IMR-90 (cell line): Measurements from ENCODE around the gene EP300. TPM values are rescaled to one million over a fixed set of nuclear protein-coding genes. Genes with fewer than 3 reads are reported as not detected.
A peak's percentile ranks its signal among the peaks of the same experiment; 100 is the strongest.

Experiments
- ATAC-seq: fragments of 200-7000 bp; cut with Tn5 transposase; 2 replicates; pipeline ENCODE4 v1.9.1; 2020; ENCODE audit warnings: low read depth, mild to moderate bottlenecking, moderate library complexity
- BruUV-seq: library from RNA; stranded (reverse); fragments of 400-500 nt; replicated peaks from 2 replicates; lab custom pipeline; 2021; lab: Mats Ljungman, UMichigan
- CTCF ChIA-PET: fragments of 300-600 bp; formaldehyde crosslinking; extraction: SDS; loops from one replicate; lab custom pipeline; 2021; ENCODE audit warnings: antibody characterized with exemption; lab: Yijun Ruan, JAX
- POLR2A ChIA-PET: fragments of 300-600 bp; sonication (Branson Sonifier 250); formaldehyde crosslinking; loops from one replicate; lab custom pipeline; 2022; ENCODE audit warnings: antibody characterized with exemption; ENCODE audit not compliant: unreplicated experiment; lab: Charles Lee
- DNase-seq: peaks from one replicate; pipeline ENCODE4 v3.0.0; 2013
- H2AFZ ChIP-seq: replicated peaks from 2 replicates; pipeline ENCODE3; 2013; ENCODE audit warnings: low read length, mild to moderate bottlenecking; ENCODE audit not compliant: poor library complexity
- H2AK5ac ChIP-seq: 2 replicates; pipeline ENCODE4 v1.6.1; 2013; ENCODE audit warnings: low read depth, low read length, inconsistent platforms
- H2AK9ac ChIP-seq: replicated peaks from 2 replicates; pipeline ENCODE3; 2013; ENCODE audit warnings: mild to moderate bottlenecking, low read depth, low read length, moderate library complexity; ENCODE audit not compliant: poor library complexity
- H2BK120ac ChIP-seq: 2 replicates; pipeline ENCODE4 v1.6.1; 2013; ENCODE audit warnings: low read depth, low read length, inconsistent platforms
- H2BK15ac ChIP-seq: 3 replicates; pipeline ENCODE4 v1.6.1; 2013; ENCODE audit warnings: low read depth, low read length, inconsistent platforms
- H2BK20ac ChIP-seq: 2 replicates; pipeline ENCODE4 v1.6.1; 2013; ENCODE audit warnings: low read depth, mild to moderate bottlenecking, inconsistent platforms, low read length, moderate library complexity
- H2BK5ac ChIP-seq: 2 replicates; pipeline ENCODE4 v1.6.1; 2013; ENCODE audit warnings: mild to moderate bottlenecking, low read depth, low read length, inconsistent platforms; ENCODE audit not compliant: poor library complexity, severe bottlenecking
- H3K14ac ChIP-seq: replicated peaks from 2 replicates; pipeline ENCODE4 v1.6.1; 2013; ENCODE audit warnings: low read depth, low read length, inconsistent platforms
- H3K18ac ChIP-seq: 2 replicates; pipeline ENCODE4 v1.6.1; 2013; ENCODE audit warnings: low read depth, low read length, control low read depth
- H3K23ac ChIP-seq: 2 replicates; pipeline ENCODE4 v1.6.1; 2013; ENCODE audit warnings: low read depth, low read length, inconsistent platforms
- H3K27ac ChIP-seq: 2 replicates; pipeline ENCODE4 v1.5.1; 2013; ENCODE audit warnings: mild to moderate bottlenecking, control low read depth, low read length; ENCODE audit not compliant: insufficient read depth
- H3K27me3 ChIP-seq: 2 replicates; pipeline ENCODE4 v1.6.1; 2013; ENCODE audit warnings: low read length; ENCODE audit not compliant: control insufficient read depth, insufficient read depth
- H3K36me3 ChIP-seq: 2 replicates; pipeline ENCODE4 v1.6.1; 2013; ENCODE audit warnings: low read length, mixed read lengths; ENCODE audit not compliant: control insufficient read depth, insufficient read depth
- H3K4ac ChIP-seq: 2 replicates; pipeline ENCODE4 v1.6.1; 2013; ENCODE audit warnings: low read depth, low read length, inconsistent platforms
- H3K4me1 ChIP-seq: 2 replicates; pipeline ENCODE4 v1.6.1; 2013; ENCODE audit warnings: low read length, mixed read lengths; ENCODE audit not compliant: control insufficient read depth, insufficient read depth
- H3K4me2 ChIP-seq: 2 replicates; pipeline ENCODE4 v1.6.1; 2013; ENCODE audit warnings: low read depth, mild to moderate bottlenecking, control low read depth, low read length, moderate library complexity
- H3K4me3 ChIP-seq: 2 replicates; pipeline ENCODE4 v1.5.1; 2013; ENCODE audit warnings: low read depth, mild to moderate bottlenecking, control low read depth, low read length, moderate library complexity; ENCODE audit not compliant: insufficient read depth
- H3K56ac ChIP-seq: 2 replicates; pipeline ENCODE4 v1.6.1; 2013; ENCODE audit warnings: low read length, inconsistent platforms; ENCODE audit not compliant: insufficient read depth; ENCODE audit errors: extremely low read depth
- H3K79me1 ChIP-seq, 2 experiments: 2 replicates each; pipeline ENCODE4 v1.6.1; 2013; ENCODE audit warnings: low read length in 2 of 2, inconsistent platforms in 1 of 2, low read depth in 1 of 2
- H3K9ac ChIP-seq: 2 replicates; pipeline ENCODE4 v1.6.1; 2013; ENCODE audit warnings: low read depth, low read length, control low read depth
- H3K9me1 ChIP-seq: 2 replicates; pipeline ENCODE4 v1.6.1; 2013; ENCODE audit warnings: low read length, inconsistent platforms; ENCODE audit not compliant: insufficient read depth
- H3K9me3 ChIP-seq: 2 replicates; pipeline ENCODE4 v1.6.1; 2013; ENCODE audit warnings: low read length; ENCODE audit not compliant: control insufficient read depth, insufficient read depth
- H4K20me1 ChIP-seq: 2 replicates; pipeline ENCODE4 v1.6.1; 2013; ENCODE audit warnings: low read length, inconsistent platforms; ENCODE audit not compliant: insufficient read depth
- H4K5ac ChIP-seq: 2 replicates; pipeline ENCODE4 v1.6.1; 2013; ENCODE audit warnings: mild to moderate bottlenecking, low read depth, low read length, control low read depth
- H4K8ac ChIP-seq, 2 experiments: 2 replicates each; pipeline ENCODE4 v1.6.1; 2013; ENCODE audit warnings: low read depth in 2 of 2, low read length in 2 of 2, control low read depth in 1 of 2, inconsistent platforms in 1 of 2
- H4K91ac ChIP-seq: 2 replicates; pipeline ENCODE4 v1.6.1; 2013; ENCODE audit warnings: low read depth, low read length, inconsistent platforms; ENCODE audit not compliant: insufficient read depth
- BHLHE40 ChIP-seq: fragments of 150-350 bp; IDR thresholded peaks from 2 replicates; pipeline ENCODE4 v1.6.1; 2016; ENCODE audit warnings: mild to moderate bottlenecking, low read depth, low read length
- CEBPB ChIP-seq: IDR thresholded peaks from 2 replicates; pipeline ENCODE4 v1.6.1; 2012; ENCODE audit warnings: low read depth, low read length, improper control_type of control experiment
- CHD1 ChIP-seq: IDR thresholded peaks from 2 replicates; pipeline ENCODE4 v1.6.1; 2012; ENCODE audit warnings: low read depth, low read length, improper control_type of control experiment
- FOS ChIP-seq: fragments of 150-350 bp; IDR thresholded peaks from 2 replicates; pipeline ENCODE4 v1.6.1; 2016; ENCODE audit warnings: low read depth, low read length
- MAFK ChIP-seq: IDR thresholded peaks from 2 replicates; pipeline ENCODE4 v1.6.1; 2012; ENCODE audit warnings: low read depth, low read length, improper control_type of control experiment
- MAZ ChIP-seq: IDR thresholded peaks from 2 replicates; pipeline ENCODE4 v1.6.1; 2012; ENCODE audit warnings: low read depth, mild to moderate bottlenecking, low read length, improper control_type of control experiment, moderate library complexity, borderline replicate concordance
- MXI1 ChIP-seq: IDR thresholded peaks from 2 replicates; pipeline ENCODE4 v1.6.1; 2012; ENCODE audit warnings: low read depth, mild to moderate bottlenecking, low read length, moderate library complexity, borderline replicate concordance
- NFE2L2 ChIP-seq: fragments of 150-350 bp; IDR thresholded peaks from 2 replicates; pipeline ENCODE4 v1.6.1; 2016; ENCODE audit warnings: low read depth, mild to moderate bottlenecking, low read length
- POLR2A ChIP-seq: IDR thresholded peaks from 2 replicates; pipeline ENCODE4 v1.6.1; 2012; ENCODE audit warnings: mild to moderate bottlenecking, low read depth, low read length
- RAD21 ChIP-seq: IDR thresholded peaks from 2 replicates; pipeline ENCODE4 v1.6.1; 2012; ENCODE audit warnings: low read length, improper control_type of control experiment
- RCOR1 ChIP-seq: IDR thresholded peaks from 2 replicates; pipeline ENCODE4 v1.6.1; 2012; ENCODE audit warnings: mild to moderate bottlenecking, low read length, improper control_type of control experiment; ENCODE audit not compliant: insufficient replicate concordance
- RFX5 ChIP-seq: IDR thresholded peaks from 2 replicates; pipeline ENCODE4 v1.8.0; 2012; ENCODE audit warnings: low read depth, mild to moderate bottlenecking, low read length, moderate library complexity
- SMC3 ChIP-seq: fragments of 150-350 bp; IDR thresholded peaks from 2 replicates; pipeline ENCODE4 v1.6.1; 2016; ENCODE audit warnings: low read depth, mild to moderate bottlenecking, antibody characterized with exemption, low read length, moderate library complexity
- WGBS, 2 experiments: methylation state at CpG; one replicate each; pipeline versions ENCODE4 v1.1.5 to v1.1.7; 2013; ENCODE audit warnings: missing lambda C conversion rate in 2 of 2; ENCODE audit not compliant: insufficient read length in 1 of 2; ENCODE audit errors: extremely low coverage in 2 of 2; 5-methylcytosine and 5-hydroxymethylcytosine counted together
- dilution Hi-C: fragments of 300-500 bp; cut with HindIII; formaldehyde crosslinking; loops from one replicate; pipeline ENCODE4 v1.14.3; 2018; ENCODE audit warnings: low sequenced_read_pairs; ENCODE audit not compliant: unreplicated experiment
- in situ Hi-C: fragments of 300-500 bp; cut with MboI; formaldehyde crosslinking; loops from 3 replicates; pipeline ENCODE4 v1.14.3; 2019; ENCODE audit warnings: low sequenced_read_pairs, inconsistent platforms, mixed read lengths
- intact Hi-C: fragments of 100-400 bp; cut with micrococcal nuclease; formaldehyde crosslinking; loops from 2 replicates; pipeline ENCODE4 v1.10.0; 2022
- polyA plus RNA-seq, 3 experiments: library from polyadenylated mRNA; depleted of rRNA; stranded (reverse); fragments of >200 nt; gene quantifications; 2 replicates each; pipeline ENCODE4 v1.2.3, GENCODE V29; 2012; ENCODE audit warnings: low replicate concordance in 1 of 3
- total RNA-seq: library from RNA; depleted of rRNA; stranded (reverse); fragments of >200 nt; gene quantifications from 2 replicates; pipeline ENCODE4 v1.2.3, GENCODE V29; 2012
- TF ChIP-seq, protein P1 (sequence below): fragments of 150-350 bp; IDR thresholded peaks from 2 replicates; pipeline ENCODE4 v1.6.1; 2016; ENCODE audit warnings: low read depth, mild to moderate bottlenecking, low read length, moderate library complexity, borderline replicate concordance

The EP300 gene
- total and polyA plus RNA-seq, 2 of the 4 experiments (the other 2 are of a cell fraction) = 23.3 to 27.4 TPM

DNA sequence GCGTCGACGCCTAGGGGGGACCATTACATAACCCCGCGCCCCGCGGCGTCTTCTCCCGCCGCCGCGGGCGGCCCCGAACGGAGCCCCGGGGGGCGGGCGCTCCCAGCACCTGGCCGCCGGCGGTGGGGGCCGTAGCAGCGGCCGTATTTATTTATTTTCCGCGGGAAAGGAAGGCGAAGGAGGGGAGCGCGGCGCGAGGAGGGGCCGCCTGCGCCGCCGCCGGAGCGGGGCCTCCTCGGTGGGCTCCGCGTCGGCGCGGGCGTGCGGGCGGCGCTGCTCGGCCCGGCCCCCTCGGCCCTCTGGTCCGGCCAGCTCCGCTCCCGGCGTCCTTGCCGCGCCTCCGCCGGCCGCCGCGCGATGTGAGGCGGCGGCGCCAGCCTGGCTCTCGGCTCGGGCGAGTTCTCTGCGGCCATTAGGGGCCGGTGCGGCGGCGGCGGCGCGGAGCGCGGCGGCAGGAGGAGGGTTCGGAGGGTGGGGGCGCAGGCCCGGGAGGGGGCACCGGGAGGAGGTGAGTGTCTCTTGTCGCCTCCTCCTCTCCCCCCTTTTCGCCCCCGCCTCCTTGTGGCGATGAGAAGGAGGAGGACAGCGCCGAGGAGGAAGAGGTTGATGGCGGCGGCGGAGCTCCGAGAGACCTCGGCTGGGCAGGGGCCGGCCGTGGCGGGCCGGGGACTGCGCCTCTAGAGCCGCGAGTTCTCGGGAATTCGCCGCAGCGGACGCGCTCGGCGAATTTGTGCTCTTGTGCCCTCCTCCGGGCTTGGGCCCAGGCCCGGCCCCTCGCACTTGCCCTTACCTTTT, at the start of gene EP300 (continued):
- no peak for TF ChIP-seq FOS
- no peak for TF ChIP-seq MAFK
- TF ChIP-seq MXI1 = 0 out of 2 replicates have a peak, but pooled peaks have one; percentile 22
- TF ChIP-seq RFX5 = no peak
- no peak for TF ChIP-seq CEBPB

DNA sequence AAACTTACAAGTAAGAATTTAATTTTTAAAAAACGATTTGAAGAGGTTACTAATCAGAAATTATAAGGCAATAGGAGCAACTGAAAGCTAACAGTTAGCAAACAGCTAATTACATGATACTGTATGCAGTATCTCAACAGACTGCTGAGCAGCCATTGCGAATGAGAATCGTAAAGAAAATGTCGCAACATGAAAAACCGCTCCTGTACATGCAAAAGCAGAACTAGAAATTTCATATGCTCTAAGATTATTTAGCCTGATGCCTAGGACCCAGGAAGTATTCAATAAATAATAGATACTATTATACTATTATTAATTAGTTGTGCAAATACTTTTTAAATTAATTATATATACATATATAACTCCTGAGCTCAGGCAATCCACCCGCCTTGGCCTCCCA, 48.7 kb upstream of the EP300 start:
- Histone ChIP-seq H3K18ac (no peak overlapping the region), H3K9me1 (0 out of 2 replicates have a peak, but pooled peaks cover 3% of the 10 kb centered on the region), H3K23ac (no peak overlapping the region), H3K27me3 (peaks cover 5% of the 10 kb centered on the region; the same call in 1 of the 2 replicates), H2BK120ac (no peak overlapping the region), H3K14ac (no peak overlapping the region), H3K36me3 (no peaks in the 10 kb centered on the region), H3K27ac (no peak overlapping the region), H3K9ac (no peak overlapping the region), H4K8ac (no peak overlapping the region), H3K4me2 (no peak overlapping the region), H4K5ac (no peak overlapping the region), H2AK9ac (no peak overlapping the region), H2AK5ac (no peak overlapping the region), H2AFZ (no peak overlapping the region), H2BK20ac (no peak overlapping the region), H4K91ac (no peak overlapping the region), H4K20me1 (no peaks in the 10 kb centered on the region), H3K4me1 (peaks cover 6% of the 10 kb centered on the region; the same call in 1 of the 2 replicates), H3K4ac (no peak overlapping the region), H3K4me3 (no peak overlapping the region), H3K56ac (no peak overlapping the region), H2BK5ac (no peak overlapping the region), H2BK15ac (no peak overlapping the region), H3K9me3 (no peaks in the 10 kb centered on the region), H3K79me1 (no peaks in the 10 kb centered on the region)
- CTCF ChIA-PET = interaction anchor here (0.6 to 0.8 kb wide), 3 partner anchors 14 to 37 kb away, joined by 3 to 4 read pairs (median 3); no protein-coding TSS in a partner anchor
- WGBS, 2 experiments = no CpG with 5 or more reads among the region's 6 CpGs
- DNase-seq = no peak
- POLR2A ChIA-PET = no interaction called here
- intact Hi-C loops (no loop called here), dilution Hi-C loops (no loop called here), in situ Hi-C loops (no loop called here)
- TF ChIP-seq SMC3 (no peak), RAD21 (no peak), NFE2L2 (no peak), POLR2A (no peak), MAZ (no peak), MAFK (no peak), BHLHE40 (no peak), RFX5 (no peak), MXI1 (no peak), RCOR1 (no peak), CEBPB (no peak; the same call in 1 of the 2 replicates), CHD1 (no peak), FOS (no peak)
- TF ChIP-seq, protein P1, sequence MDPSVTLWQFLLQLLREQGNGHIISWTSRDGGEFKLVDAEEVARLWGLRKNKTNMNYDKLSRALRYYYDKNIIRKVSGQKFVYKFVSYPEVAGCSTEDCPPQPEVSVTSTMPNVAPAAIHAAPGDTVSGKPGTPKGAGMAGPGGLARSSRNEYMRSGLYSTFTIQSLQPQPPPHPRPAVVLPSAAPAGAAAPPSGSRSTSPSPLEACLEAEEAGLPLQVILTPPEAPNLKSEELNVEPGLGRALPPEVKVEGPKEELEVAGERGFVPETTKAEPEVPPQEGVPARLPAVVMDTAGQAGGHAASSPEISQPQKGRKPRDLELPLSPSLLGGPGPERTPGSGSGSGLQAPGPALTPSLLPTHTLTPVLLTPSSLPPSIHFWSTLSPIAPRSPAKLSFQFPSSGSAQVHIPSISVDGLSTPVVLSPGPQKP = no peak
- ATAC-seq = no peak
- no TSS peak for BruUV-seq
